ENCODE measurements around the gene SLC26A9.

Gene SLC26A9

DNA sequence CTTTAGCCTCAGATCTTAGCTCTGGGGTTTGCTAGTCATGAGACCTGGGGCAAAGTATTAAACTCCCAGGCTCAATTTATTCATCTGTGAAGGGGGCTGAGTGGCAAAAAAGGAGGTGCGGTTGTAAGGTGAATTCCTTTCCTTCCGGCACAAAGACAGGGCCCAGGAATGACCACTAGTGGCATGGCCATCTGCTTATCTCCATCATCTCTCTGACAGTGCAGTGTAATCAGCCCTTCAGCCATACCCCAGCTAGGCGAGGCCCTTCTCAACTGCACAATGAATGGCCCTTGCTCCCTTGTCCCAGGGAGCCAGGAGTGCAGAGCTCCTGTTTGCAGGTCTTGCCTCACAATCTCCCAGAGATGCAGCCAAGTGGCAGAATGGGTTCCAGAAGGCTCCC, 5.6 kb upstream of the SLC26A9 start:
- DNase-seq (ENCODE audit: low read depth in 3 of 3) = no peak

DNA sequence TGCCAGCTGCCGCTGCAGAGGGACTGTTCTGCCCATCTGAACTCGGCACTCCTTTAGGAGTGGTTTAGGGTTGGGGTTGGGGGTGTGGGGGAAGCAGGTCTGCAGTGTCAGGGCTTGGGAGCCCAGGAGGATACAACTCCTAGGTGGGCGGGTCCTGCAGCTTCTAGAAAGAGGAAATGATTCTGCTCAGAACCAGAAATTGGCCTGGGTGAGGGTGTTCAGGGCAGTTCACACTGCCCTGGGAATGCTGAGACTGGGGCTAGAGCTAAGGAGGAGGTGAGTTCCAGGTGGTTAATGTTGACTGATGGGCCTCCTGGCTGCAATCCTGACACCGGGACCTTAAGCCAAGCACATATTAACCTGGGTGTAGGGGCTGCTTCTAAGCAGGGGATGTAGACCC, 4.8 kb upstream of the SLC26A9 start:
- no peak for DNase-seq (ENCODE audit: low read depth in 3 of 3)

DNA sequence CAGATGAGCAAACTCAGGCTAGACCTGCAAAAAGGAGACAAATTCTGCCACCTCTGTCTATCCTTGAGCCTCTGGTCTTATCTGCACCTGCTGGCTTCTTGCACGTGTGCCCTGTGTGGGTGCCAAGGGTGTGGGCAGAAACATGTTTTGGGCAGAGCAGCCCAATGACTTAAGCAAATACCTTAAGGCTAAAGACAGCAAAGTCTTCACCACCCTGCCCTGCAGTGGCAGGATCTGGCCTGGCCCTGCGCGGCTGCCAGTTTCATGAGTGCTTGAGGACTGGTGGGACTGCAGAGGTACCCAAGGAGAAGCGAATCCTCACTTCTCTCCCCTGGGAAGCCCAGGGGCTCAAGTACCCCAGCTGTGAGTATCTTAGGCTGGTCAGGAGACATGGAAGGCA, 3.8 kb upstream of the SLC26A9 start:
- DNase-seq (ENCODE audit: low read depth in 3 of 3) = no peak

DNA sequence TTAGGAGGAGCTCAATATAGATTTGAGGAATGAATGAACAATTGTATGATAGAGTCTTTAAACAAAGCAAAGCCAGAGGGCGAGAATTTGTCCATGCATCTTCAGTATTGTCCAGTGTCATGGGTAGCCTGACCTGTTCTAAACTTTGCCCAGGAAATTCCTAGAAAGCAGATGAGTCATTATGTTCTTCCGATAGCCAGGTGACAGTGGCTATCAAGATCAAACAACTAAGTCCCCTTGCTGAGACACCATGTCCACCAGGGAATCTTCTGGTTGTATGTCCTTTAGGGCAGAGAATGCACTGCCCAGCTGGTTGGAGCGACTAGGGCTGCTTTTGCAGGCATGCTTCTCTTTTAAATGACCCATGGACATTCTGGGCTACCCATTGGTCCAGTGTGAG, 1.8 kb upstream of the SLC26A9 start:
- DNase-seq (ENCODE audit: low read depth in 3 of 3) = no peak

DNA sequence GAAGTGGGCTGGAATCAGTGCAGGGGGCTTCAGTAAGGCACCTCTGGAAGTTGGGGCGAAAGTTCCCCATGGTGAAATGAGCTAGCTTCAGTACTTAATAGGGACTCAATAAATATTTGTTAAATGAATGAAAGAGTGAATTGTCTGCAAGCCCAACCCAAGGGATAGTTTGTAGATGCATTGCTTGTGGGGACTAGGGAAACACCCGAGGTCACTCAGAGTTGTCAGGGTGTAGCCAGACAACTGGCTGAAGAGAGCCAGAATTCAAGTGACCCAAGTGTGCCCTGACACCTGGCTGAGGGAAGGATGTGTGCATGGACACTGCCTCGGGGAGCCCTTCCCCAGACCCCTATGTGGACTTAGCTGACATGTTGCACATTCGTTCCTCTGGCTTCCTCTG, 1.3 kb upstream of the SLC26A9 start:
- no peak for DNase-seq (ENCODE audit: low read depth in 3 of 3)

DNA sequence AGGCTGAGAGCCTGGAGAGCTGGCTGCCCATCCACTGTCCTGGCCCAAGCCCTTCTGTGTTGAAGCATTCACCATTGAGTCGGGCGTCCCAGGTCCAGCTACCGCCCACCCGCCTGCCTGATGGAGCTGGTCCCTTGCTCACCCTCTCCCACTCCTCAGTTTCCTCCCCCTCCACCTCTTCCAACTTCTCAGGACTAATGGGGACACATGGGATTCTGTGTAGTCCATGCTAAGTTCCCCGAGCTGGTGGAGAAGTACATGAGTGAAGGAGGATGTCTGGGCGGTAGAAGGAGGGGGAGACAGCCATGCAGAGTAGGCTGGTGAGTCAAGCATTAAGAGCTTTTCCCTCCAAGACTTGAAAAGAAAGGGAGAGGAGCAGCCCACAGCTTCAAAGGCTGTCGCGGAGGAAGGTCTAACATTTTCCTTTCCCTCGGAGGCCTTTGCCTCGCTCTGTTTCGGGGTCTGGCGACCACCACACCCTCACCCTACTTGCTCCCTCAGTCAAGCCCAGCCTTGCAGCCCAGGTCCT, 561 bp downstream of the SLC26A9 start:
- DNase-seq (ENCODE audit: low read depth in 3 of 3) = no peak

DNA sequence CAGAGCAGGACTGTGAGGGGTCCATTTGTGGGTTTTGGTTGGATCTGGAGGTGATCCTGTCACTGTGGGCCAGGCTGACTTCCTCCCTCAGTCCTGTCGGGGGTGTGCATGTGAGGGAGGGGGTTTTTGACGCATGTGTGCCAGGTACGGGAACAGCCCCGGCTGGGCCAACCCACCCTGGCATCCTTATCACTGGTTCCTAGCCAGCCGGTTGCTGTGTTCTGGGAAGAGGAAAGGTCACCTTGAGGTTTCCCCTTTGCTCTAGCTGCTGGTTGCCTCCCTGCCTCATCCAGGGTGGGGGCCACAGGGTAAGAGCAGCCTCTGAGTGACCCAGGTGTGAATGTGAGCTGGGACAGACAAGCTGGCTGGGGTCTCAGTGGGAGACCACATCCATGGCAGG, 2.5 kb downstream of the SLC26A9 start:
- DNase-seq (ENCODE audit: low read depth in 3 of 3) = no peak

DNA sequence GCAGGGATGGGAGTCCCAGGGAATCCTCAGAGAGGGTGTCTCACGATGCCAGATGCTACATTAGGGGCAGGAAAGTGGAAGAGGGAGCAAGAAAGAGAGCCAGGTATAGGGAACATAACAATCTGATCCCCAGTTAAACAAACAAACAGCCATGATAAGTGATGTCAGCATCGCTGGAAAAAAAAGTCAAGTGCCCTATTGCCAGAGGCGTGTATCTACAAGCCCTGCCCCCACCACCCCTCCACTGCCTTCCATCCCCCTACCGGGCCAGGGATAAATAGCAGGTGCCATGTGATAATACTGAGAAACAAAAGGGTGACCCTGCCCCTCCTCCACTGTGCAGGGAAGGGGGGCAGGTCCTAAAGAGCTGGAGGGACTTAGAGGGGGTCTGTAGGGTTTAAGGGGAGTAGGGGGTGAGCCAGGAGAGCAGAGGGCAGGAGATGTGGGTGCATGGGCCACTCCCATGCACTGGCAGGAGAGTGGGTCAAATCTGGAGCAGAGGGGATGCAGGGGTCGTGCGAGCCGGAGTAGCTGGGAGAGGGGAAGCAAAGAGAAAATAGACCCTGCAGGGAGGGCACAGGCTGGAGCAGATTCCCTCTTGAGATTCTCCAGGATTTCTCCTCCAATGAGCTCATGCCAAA, 3.4 kb downstream of the SLC26A9 start:
- DNase-seq (ENCODE audit: low read depth in 3 of 3) = no peak

DNA sequence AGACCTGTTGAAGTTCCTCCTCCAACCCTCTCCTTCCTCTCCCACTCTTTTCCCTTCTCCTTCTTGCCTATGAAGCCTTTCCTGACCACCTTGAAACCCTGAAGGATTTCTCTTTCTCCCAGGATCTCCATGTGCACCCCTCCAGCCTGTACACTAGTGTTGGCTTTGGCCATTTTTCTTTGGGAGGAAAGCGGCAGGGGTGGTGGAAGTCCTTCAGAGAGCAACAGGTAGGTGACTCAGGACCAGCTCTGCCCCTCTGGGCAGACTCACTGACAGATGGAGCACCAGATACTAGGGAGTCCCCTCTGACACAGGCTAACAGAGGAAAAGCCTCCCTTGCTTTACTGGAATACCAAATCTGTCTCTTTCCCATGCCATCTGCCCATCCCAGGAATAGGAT, 4.6 kb downstream of the SLC26A9 start:
- DNase-seq (ENCODE audit: low read depth in 3 of 3) = no peak

DNA sequence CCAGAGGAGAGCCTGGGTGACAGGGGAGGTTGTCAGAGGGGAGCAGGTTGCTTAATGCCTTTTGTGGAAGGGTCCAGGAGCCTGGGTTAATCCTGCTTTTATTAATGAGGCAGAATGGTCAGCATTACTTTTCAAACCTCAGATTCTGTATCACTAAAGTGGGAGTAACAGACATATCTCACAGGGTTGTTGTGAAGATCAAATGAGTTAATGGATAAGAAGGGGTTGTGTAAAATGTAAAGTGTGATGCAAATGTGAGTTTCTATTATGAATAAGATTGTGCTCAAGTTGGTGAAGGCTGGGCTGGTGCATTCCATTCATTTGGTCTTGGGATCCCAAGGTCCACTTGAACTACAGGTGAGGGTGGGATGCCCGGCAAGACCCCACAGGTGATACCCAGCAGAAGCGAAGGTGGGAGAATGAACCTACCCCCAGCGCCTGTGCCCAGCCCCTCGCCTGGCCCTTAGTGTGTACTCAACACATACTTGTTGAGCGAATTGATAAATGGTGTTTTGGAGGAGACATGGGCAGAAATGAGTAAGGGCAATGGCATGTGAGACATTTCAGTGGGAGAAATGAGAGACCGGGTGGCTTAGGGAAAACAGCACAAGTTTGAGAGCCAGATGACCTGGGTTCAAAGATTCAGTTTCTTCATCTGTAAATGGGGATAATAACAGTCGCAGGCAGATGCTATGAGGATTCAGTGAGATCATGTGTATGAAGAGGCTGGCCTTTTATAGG, 6.2 kb downstream of the SLC26A9 start:
- no peak for DNase-seq (ENCODE audit: low read depth in 3 of 3)

DNA sequence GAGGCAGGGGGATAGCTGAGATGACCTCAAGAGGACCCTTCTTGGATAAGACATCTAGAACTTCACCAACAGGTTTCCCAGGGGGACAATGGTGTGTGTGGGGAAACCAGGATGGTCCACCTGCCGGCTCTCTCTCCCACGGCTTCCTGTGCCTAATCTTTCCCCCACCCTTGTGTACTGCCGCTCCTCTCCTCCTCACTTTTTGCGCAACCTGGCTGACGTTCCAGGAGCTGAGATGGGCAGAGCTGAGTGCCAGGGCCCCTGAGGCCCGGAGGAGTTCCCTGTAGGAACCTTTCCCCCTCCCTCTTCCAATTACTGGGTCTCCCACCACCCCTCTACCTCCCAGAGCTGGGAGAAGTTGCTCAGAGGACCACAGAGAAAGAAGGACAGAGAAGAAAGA, 6.9 kb downstream of the SLC26A9 start:
- DNase-seq (ENCODE audit: low read depth in 3 of 3) = no peak

DNA sequence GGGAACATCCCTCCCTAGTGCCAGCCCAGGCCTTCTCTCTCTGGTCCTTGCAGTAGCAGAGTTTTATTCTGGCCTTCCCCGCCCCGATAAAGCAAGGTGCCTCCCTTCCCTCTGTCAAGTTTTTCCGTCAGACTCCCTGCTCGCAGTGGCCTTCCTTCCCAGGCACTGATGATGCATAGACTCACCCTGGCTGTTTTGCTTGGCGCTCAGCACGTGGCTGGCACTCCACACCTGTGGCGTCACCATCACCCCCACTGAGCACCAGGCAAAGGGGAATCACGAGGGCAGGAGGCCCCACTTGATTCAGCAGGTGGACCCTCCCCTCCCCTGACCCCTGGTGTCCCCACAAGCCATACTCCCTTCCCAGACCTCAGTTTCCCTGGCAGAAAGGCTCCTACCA, 7.4 kb downstream of the SLC26A9 start:
- no peak for DNase-seq (ENCODE audit: low read depth in 3 of 3)

DNA sequence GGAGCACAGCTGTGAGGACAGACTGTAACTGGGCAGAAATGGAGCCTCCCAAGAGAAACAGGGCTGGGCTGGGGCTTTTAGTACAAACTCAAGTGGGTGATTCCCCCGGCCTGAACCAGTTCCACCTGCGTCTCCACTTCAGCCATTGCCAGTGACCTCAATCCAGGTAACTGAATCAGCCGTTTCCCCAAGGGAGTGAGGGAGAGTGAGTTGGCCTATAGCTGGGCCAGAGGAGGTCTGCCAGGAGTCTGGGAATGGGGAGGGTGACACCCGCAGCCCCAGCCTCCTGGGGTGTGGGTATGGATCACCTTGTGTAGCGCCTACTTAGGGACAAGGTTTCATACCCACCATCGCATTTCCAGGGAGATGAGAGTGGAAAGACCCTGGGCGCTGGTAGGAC, 8.5 kb downstream of the SLC26A9 start:
- DNase-seq (ENCODE audit: low read depth in 3 of 3) = no peak

DNA sequence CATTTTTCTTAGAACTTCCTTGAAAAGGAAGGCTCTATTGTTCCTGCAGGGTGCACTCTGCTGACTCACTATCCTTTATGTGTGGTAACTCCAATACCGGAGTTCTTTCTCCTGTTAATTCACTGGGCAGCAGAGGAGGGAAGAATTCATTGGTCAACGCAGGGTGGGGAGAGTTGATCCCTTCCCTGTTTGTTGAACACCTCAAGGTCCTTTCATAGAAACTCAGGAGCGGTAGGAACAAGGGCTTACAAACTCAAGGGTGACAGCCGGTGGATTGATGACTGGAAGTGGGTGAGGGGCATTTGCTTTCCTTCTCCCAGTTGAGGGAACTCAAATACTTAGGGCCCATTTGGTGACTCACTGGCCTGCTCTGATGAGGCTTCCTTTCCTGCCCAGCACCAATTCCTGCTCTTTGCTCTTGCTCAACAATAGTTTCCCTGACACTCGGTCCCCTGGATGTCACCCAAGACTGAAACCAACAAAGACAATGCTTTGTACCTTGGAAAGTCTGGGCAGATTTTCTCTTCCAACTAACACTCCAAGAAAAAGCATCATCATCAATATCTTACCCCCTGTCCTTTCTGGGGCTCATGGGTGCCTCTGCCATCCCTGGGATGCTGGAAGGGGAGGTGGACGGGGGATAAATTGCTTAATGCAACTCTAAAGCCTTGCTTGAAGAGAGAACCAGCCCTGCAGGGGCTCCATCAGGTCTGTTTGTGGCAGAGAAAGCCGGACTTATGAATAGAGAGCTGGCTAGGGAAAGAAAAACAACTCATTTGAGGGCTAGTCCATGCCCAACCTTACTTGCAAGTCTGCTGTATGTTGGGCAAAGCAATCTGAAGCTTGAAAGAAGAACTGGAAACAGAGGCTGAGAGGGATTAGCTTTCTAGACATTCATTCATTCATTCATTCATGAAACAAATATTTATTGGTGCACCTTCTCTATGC, 9.3 kb downstream of the SLC26A9 start:
- DNase-seq (ENCODE audit: low read depth in 3 of 3) = no peak

DNA sequence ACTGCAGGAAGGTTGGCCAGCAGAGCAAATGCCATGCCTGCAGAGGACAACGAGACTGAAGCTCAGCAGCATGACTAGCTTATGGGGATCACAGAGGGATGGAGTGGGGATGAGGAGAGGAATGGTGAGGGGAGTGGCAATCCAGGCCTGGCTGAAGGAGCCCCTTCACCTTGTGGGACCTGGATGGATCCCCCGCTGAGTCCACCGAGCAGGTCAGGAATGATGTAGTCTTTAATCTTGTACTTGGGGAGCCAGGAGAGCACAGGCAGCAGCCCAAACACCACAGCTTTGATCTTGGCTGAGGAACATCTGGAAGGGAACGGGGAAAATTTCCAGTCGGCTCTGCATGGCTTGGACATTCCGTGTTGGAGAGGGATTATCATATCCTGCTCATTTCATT, 10.5 kb downstream of the SLC26A9 start:
- no peak for DNase-seq (ENCODE audit: low read depth in 3 of 3)

DNA sequence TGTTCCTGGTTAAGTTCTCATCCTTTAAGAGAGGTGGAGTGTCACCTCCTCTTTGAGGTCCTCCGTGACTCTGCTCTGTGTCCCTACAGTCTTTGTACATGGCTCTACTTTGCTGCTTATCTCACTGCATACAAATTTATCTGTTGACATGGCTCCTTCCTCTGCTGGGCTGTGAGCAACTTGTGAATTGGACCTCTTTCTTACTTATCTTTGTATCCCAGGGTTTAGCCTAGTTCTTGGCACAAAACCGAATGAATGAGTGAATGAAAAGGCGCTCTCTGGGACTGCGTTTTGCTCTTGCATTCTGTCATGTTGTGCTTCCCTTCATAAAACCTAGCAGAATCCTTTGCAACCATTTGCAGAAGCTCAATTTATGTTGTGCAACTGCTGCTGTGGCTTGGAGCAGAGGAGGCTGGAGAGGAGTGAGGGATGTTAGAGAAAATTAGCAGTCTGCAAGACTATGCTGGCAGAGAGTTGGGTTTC, 12.4 kb downstream of the SLC26A9 start:
- DNase-seq (ENCODE audit: low read depth in 3 of 3) = no peak

DNA sequence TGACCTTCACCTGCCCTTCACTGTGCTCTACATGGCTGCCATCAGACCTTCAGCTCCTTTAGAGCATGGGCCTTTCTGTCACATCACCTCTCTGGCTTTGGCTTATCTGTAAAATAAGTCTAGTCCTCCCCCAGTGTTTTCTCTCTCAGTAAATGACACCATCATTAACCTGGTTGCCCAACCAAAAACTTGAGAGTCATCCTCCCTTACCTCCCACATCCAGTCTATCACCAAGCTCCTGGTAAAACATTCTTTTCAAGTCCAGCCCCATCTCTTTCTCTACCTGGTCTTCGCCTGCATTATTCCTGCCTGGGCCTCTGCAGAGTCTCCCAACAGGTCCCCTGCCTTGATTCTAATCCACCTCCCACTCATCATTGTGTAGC, 13.1 kb downstream of the SLC26A9 start:
- no peak for DNase-seq (ENCODE audit: low read depth in 3 of 3)

DNA sequence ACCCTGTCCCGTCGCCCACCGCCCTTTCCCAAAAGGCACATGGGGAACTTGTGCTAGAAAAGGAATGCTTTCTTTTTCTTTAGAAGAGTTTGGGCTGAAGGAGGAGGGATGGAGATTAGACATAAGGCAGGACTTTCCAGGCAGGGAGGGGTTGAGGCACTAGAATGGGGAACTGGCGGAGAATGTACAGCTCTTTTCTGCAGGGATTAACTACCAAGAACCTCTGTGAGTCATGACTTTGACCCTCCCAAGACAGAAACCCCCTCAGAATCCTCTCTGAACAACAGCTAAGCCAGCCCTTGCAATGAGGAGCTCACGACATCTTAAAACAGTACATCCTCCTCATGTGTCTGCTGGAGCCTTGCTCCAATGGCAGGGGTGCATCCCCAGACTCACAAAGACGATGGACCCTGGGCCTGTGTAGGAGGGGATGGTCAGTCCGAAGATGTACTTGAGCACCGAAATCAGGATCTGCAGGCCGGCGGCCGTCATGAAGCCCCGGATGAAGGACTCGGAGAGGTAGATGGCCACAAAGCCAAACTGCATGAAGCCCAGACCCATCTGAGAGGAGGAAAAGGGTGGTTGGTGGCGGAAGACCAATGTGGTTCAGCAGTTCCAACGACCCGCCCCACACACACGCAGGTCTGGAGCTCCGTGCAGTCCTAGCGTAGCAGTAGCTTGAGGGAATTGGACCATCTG, 13.6 kb downstream of the SLC26A9 start:
- no peak for DNase-seq (ENCODE audit: low read depth in 3 of 3)

DNA sequence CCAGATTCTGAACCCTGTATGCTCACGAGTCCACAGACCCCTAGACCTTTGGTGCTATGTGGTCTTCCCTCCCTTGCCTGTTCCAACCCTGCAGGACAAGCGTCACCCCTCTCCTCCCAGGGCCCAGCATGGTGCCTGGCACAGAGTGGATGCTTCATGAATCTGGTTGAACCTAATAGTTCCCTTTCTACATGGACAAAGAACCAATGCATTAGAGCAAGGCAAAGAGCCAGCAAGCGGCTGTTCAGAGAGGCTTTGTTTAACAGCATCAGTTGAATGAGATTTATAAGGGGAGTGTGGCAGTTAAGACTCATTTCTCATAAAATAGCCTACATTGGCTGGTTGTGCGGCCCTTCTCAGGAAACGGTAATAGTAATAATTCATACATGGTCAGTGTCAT, 14.9 kb downstream of the SLC26A9 start:
- no peak for DNase-seq (ENCODE audit: low read depth in 3 of 3)

DNA sequence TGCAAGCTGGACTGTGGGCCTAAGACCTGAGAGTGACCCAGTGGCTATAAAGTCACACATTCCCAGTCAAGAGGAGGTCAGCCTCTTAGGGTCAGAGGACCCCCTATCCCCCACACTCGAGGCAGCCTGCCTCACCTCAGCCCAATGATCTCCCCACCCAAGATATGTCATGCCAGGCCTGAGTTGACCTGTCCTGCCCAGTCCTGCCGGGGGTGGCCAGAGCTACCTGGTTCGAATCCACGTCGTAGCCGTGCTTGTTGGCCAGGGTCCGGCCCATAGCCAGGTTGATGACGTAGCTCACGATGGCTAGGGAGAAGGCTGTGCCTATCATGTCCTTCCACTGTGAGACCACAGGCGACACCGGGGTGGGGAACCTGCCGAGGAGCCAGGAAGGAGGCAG, 15.6 kb downstream of the SLC26A9 start:
- DNase-seq (ENCODE audit: low read depth in 3 of 3) = no peak

DNA sequence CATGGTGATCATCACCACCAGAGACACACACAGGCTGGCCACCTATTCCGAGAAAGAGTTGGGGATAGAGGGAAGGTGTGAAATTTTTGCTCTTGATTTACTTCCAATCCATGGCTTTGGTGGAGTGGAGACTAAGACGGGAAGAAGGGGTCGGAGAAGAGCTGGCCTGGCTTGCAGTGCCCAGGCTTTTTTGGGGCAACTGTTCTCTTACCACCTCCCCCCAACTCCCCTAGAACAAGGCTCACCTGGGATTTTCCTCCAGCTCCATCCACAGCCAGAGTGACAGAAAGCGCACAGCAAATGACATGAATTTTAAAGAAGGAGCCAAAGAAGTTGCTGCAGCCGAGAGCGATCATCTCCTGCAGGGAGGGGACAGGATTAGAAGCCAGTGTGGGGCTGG, 16.0 kb downstream of the SLC26A9 start:
- no peak for DNase-seq (ENCODE audit: low read depth in 3 of 3)

DNA sequence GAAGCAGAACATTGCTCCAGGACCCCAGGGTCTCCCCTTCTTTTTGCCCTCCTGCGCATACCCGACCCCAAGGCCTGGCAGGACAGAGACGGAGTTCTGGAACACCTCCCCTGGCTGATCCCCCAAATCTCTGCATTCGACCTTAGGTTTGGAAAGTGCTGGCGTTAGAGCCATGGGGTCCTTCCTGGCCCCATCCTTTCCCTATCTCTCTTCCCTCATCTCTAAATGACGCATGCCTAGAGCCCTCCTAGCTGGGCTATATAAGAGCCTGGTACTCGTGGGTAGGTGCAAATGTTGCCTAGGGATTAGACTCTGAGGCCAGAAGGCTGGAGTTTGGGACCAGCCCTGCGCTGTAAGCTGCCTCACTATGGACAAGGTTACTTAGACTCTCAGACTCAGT, 16.6 kb downstream of the SLC26A9 start:
- DNase-seq (ENCODE audit: low read depth in 3 of 3) = no peak
